ENCODE measurements around the gene ZBTB7C.

DNA sequence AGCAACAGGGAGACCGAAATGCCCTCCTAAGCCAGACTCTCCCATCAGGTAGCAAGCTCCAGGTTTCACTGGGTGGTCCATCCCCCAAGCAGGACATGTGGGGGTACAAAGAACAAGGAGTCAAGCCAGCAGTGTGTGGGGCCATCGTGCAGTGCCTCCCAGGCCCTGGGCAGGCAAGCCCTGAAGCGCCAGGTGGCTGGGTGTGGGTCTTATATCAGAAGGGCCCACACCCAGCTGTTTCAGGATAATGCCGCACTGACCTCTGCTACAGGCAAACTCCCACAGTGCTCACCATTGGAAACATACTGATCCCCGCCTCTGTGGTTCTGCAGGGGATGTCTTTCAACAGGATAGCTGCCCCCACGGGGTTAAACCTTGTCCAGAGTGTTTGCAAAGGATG, 304.5 kb downstream of the ZBTB7C start:
- TF ChIP-seq, protein P1, sequence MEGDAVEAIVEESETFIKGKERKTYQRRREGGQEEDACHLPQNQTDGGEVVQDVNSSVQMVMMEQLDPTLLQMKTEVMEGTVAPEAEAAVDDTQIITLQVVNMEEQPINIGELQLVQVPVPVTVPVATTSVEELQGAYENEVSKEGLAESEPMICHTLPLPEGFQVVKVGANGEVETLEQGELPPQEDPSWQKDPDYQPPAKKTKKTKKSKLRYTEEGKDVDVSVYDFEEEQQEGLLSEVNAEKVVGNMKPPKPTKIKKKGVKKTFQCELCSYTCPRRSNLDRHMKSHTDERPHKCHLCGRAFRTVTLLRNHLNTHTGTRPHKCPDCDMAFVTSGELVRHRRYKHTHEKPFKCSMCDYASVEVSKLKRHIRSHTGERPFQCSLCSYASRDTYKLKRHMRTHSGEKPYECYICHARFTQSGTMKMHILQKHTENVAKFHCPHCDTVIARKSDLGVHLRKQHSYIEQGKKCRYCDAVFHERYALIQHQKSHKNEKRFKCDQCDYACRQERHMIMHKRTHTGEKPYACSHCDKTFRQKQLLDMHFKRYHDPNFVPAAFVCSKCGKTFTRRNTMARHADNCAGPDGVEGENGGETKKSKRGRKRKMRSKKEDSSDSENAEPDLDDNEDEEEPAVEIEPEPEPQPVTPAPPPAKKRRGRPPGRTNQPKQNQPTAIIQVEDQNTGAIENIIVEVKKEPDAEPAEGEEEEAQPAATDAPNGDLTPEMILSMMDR (IDR thresholded peaks at IDR 0.05), result no peak
- no peak for TF ChIP-seq POLR2A (IDR thresholded peaks at IDR 0.05)

All from esophagus squamous epithelium (tissue), 4 donors.